RWPE2 (cell line): Measurements from ENCODE around the gene GPD1L.

Source experiments
- ATAC-seq: fragments of 200-7000 bp; cut with Tn5 transposase; 3 replicates; pipeline ENCODE4 v1.9.1; 2021; ENCODE audit warnings: low read depth
- DNase-seq: peaks from one replicate; pipeline ENCODE4 v3.0.0-alpha.2; 2020; ENCODE audit warnings: low spot score
- H3K27ac ChIP-seq: fragments of 450-650 bp; 2 replicates; pipeline ENCODE4 v1.5.1; 2017; ENCODE audit warnings: mild to moderate bottlenecking; ENCODE audit not compliant: poor library complexity, severe bottlenecking
- H3K27me3 ChIP-seq: fragments of 250-450 bp; sonication (Bioruptor Pico); 2 replicates; pipeline ENCODE4 v1.5.1; 2021; ENCODE audit warnings: mild to moderate bottlenecking, moderate library complexity; ENCODE audit not compliant: insufficient read depth, poor library complexity, severe bottlenecking
- H3K36me3 ChIP-seq: fragments of 250-450 bp; sonication (Bioruptor Pico); 2 replicates; pipeline ENCODE4 v1.5.1; 2020; ENCODE audit warnings: low read depth, mild to moderate bottlenecking, moderate library complexity
- H3K4me1 ChIP-seq: fragments of 250-450 bp; sonication (Bioruptor Pico); 2 replicates; pipeline ENCODE4 v1.5.1; 2021; ENCODE audit warnings: mild to moderate bottlenecking, moderate library complexity; ENCODE audit not compliant: insufficient read depth, poor library complexity, severe bottlenecking
- H3K4me3 ChIP-seq: fragments of 250-450 bp; sonication (Bioruptor Pico); 2 replicates; pipeline ENCODE4 v1.5.1; 2021; ENCODE audit warnings: mild to moderate bottlenecking, moderate library complexity; ENCODE audit not compliant: severe bottlenecking
- H3K9me3 ChIP-seq: fragments of 250-450 bp; sonication (Bioruptor Pico); 2 replicates; pipeline ENCODE4 v1.5.1; 2021; ENCODE audit warnings: mild to moderate bottlenecking, moderate library complexity; ENCODE audit not compliant: severe bottlenecking
- TF ChIP-seq, protein P1 (sequence below): fragments of 450-650 bp; IDR thresholded peaks from one replicate; pipeline ENCODE4 v1.5.1; 2017; ENCODE audit warnings: mild to moderate bottlenecking, moderate library complexity; ENCODE audit not compliant: poor library complexity, severe bottlenecking

Gene GPD1L

DNA sequence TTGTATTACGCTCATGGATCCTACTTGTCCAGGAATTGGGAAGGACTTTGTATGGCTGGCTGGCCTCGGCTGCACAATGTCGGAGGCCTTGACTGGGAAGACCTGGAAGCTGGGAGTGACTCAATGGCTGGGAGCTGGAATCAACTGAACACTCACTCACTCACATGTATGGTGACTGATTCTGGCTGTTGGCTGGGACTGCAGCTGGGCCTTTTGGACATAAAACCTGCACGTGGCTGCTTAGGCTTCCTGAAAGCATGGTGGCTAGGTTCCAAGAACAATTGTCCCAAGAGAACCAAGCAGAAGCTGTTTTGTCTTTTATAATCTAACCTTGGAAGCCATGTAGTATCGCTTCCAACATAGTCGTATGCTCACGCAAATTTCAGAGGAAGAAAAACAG, 94.1 kb downstream of the GPD1L start:
- Histone ChIP-seq H3K4me3 (no peak overlapping the region), H3K4me1 (no peaks in the 10 kb centered on the region), H3K36me3 (no peaks in the 10 kb centered on the region), H3K27me3 (no peaks in the 10 kb centered on the region), H3K27ac (no peak overlapping the region), H3K9me3 (no peaks in the 10 kb centered on the region)
- TF ChIP-seq, protein P1, sequence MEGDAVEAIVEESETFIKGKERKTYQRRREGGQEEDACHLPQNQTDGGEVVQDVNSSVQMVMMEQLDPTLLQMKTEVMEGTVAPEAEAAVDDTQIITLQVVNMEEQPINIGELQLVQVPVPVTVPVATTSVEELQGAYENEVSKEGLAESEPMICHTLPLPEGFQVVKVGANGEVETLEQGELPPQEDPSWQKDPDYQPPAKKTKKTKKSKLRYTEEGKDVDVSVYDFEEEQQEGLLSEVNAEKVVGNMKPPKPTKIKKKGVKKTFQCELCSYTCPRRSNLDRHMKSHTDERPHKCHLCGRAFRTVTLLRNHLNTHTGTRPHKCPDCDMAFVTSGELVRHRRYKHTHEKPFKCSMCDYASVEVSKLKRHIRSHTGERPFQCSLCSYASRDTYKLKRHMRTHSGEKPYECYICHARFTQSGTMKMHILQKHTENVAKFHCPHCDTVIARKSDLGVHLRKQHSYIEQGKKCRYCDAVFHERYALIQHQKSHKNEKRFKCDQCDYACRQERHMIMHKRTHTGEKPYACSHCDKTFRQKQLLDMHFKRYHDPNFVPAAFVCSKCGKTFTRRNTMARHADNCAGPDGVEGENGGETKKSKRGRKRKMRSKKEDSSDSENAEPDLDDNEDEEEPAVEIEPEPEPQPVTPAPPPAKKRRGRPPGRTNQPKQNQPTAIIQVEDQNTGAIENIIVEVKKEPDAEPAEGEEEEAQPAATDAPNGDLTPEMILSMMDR: no peak
- DNase-seq (no peak), ATAC-seq (no peak)

DNA sequence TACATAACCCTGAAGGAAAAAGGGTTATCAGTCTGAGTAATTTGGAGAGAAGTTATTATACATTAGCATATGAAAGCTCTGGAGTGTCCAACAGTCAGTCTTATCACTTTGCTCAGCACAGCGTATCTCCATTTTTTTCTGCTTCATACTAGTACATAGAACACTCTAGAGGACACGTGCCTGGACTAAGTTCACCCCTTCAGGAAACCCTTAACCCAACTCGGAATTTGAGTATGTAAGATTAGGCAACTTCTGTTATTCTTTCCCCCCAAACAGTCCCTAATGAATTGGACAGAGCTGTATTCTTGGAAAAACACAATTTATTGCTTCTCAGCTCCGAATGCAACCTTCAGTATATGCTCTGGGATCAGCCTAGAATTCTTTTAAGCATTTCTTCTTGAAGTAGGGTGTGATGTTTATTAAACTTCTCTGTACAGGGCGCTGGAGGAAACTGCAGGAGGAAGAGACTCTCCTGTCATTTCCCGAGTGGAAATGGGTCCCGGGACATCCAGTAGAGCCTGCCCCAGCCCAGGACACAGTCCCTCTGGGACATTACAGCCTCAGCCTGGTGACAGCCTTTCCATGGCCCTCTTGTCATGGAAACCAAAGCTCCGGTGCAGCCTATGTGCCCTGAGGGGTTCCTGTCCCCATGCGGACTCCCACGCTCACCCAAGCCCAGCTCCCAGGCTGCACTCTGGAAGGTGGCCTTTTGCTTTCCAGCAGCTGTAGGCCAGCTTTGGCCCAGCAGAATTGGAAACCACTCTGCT, 94.8 kb downstream of the GPD1L start:
- Histone ChIP-seq H3K4me3 (no peak overlapping the region), H3K27me3 (no peaks in the 10 kb centered on the region), H3K27ac (no peak overlapping the region), H3K36me3 (no peaks in the 10 kb centered on the region), H3K9me3 (no peaks in the 10 kb centered on the region), H3K4me1 (no peaks in the 10 kb centered on the region)
- TF ChIP-seq, protein P1: no peak
- DNase-seq (no peak), ATAC-seq (no peak)

- DNase-seq: no peak
- ATAC-seq: no peak
- no peaks in the 10 kb centered on the region for H3K9me3 ChIP-seq
- no peaks in the 10 kb centered on the region for H3K4me1 ChIP-seq
- H3K36me3 ChIP-seq: no peaks in the 10 kb centered on the region
- H3K27ac ChIP-seq: no peak overlapping the region
- TF ChIP-seq, protein P1: no peak
- no peaks in the 10 kb centered on the region for H3K27me3 ChIP-seq
- H3K4me3 ChIP-seq: no peak overlapping the region
Measured at GRCh38 chr3:32202496-32202895, 96.1 kb downstream of the GPD1L start.

GRCh38 chr3:32203854-32204253, 97.4 kb downstream of the GPD1L start:
- no peak for ATAC-seq
- Histone ChIP-seq H3K4me3 (no peak overlapping the region), H3K27me3 (no peaks in the 10 kb centered on the region), H3K27ac (no peak overlapping the region), H3K4me1 (no peaks in the 10 kb centered on the region), H3K9me3 (no peaks in the 10 kb centered on the region), H3K36me3 (no peaks in the 10 kb centered on the region)
- no peak for DNase-seq
- TF ChIP-seq, protein P1: no peak

GRCh38 chr3:32208447-32208846, 102.0 kb downstream of the GPD1L start:
- H3K4me3 ChIP-seq: no peak overlapping the region
- TF ChIP-seq, protein P1: no peak
- ATAC-seq (no peak), DNase-seq (no peak)
- H3K27ac ChIP-seq: no peak overlapping the region
- no peaks in the 10 kb centered on the region for H3K4me1 ChIP-seq
- H3K36me3 ChIP-seq: no peaks in the 10 kb centered on the region
- H3K27me3 ChIP-seq: no peaks in the 10 kb centered on the region
- H3K9me3 ChIP-seq: no peaks in the 10 kb centered on the region
